Renal cortex interstitium (tissue), 11 donors: ENCODE measurements around the gene TMEM117. TPM values are rescaled to one million over a fixed set of nuclear protein-coding genes. Genes with fewer than 3 reads are reported as not detected.
"Not testable (repeated sequence)": the region's sequence is repeated elsewhere in the genome, so short reads cannot be mapped to it uniquely, and the experiment has no call there.

Experiments
- DNase-seq, 11 donors: peaks; one replicate each; pipeline ENCODE4 v3.0.0-alpha.2; 2013; ENCODE audit warnings: low read depth in 9 of 11, low spot score in 4 of 11; ENCODE audit errors: extremely low read depth in 1 of 11
- polyA plus RNA-seq, 3 donors: library from polyadenylated mRNA; unstranded; fragments of 120-200 nt; gene quantifications; one replicate each; pipeline ENCODE4 v1.2.1, GENCODE V29; 2013; ENCODE audit not compliant: insufficient read length in 3 of 3

Gene TMEM117
- polyA plus RNA-seq, 3 donors: 11.5 to 12.4 (median 12.3) TPM

GRCh38 chr12:44224399-44225148 lies 388.7 kb downstream of the TMEM117 start:
- DNase-seq: no peak

GRCh38 chr12:44225149-44225510 lies 389.2 kb downstream of the TMEM117 start:
- no peak for DNase-seq

- DNase-seq: no peak
Measured at GRCh38 chr12:44227616-44228015, 391.7 kb downstream of the TMEM117 start.

- no peak for DNase-seq
Measured at GRCh38 chr12:44229846-44230245, 394.0 kb downstream of the TMEM117 start.

GRCh38 chr12:44235674-44236073 lies 399.8 kb downstream of the TMEM117 start:
- DNase-seq: no peak

- DNase-seq: no peak
Measured at GRCh38 chr12:44240186-44240585, 404.3 kb downstream of the TMEM117 start.

- DNase-seq: no peak
Measured at GRCh38 chr12:44245932-44246331, 410.1 kb downstream of the TMEM117 start.

GRCh38 chr12:44246482-44247105 lies 410.7 kb downstream of the TMEM117 start:
- DNase-seq: no peak

GRCh38 chr12:44247588-44247987 lies 411.7 kb downstream of the TMEM117 start:
- DNase-seq: no peak

GRCh38 chr12:44248436-44248835 lies 412.6 kb downstream of the TMEM117 start:
- DNase-seq: no peak

GRCh38 chr12:44250440-44250839 lies 414.6 kb downstream of the TMEM117 start:
- not testable (repeated sequence) for DNase-seq

- no peak for DNase-seq
Measured at GRCh38 chr12:44253338-44253856, 417.5 kb downstream of the TMEM117 start.

GRCh38 chr12:44258246-44258645 lies 422.4 kb downstream of the TMEM117 start:
- DNase-seq: no peak

- DNase-seq: no peak
Measured at GRCh38 chr12:44259890-44260289, 424.0 kb downstream of the TMEM117 start.

- DNase-seq: no peak
Measured at GRCh38 chr12:44260581-44260980, 424.7 kb downstream of the TMEM117 start.

- DNase-seq: no peak
Measured at GRCh38 chr12:44285321-44285960, 449.6 kb downstream of the TMEM117 start.

- no peak for DNase-seq
Measured at GRCh38 chr12:44286336-44286735, 450.5 kb downstream of the TMEM117 start.

GRCh38 chr12:44286821-44287505 lies 451.1 kb downstream of the TMEM117 start:
- no peak for DNase-seq

GRCh38 chr12:44287545-44287944 lies 451.7 kb downstream of the TMEM117 start:
- no peak for DNase-seq

GRCh38 chr12:44294649-44295048 lies 458.8 kb downstream of the TMEM117 start:
- DNase-seq: no peak
